ENCODE data around the gene RCCD1. TPM values are rescaled to one million over a fixed set of nuclear protein-coding genes. Genes with fewer than 3 reads are reported as not detected.

Gene RCCD1
- total and polyA plus RNA-seq, 4 donors: 3.9 to 12.3 (median 7.1) TPM

DNA sequence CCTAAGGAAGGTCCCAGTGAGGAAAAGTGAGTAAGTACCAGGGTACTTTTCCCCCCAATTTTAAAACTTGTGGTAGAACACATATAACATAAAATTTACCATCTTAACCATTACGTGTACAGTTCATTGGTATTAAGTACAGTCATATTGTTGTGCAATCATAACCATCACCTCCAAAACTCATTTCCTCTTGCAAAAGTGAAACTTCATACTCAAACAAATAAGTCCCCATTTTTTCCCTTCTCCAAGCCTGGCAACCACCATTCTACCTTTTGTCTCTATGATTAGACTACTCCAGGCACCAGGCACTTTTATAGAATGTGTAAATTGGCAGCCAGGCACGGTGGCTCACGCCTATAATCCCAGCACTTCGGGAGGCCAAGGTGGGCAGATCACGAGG, 27.5 kb downstream of the RCCD1 start:
- ATAC-seq (ENCODE audit: low FRiP score) (no peak), DNase-seq (no peak)
- no peaks in the 10 kb centered on the region for H3K4me1 ChIP-seq (ENCODE audit: control insufficient read depth in 1 of 2, insufficient read depth in 2 of 2, low read length in 2 of 2)
- 95 to 97% methylated on average over 5 of the region's 5 CpGs for WGBS, 2 donors
- no peaks in the 10 kb centered on the region for H3K9me3 ChIP-seq (ENCODE audit: control insufficient read depth, low read length)
- H3K36me3 ChIP-seq (ENCODE audit: control insufficient read depth in 1 of 2, insufficient read depth in 2 of 2, low read length in 1 of 2): peaks cover 0 to 10% of the 10 kb centered on the region in 2 donors
- no peak overlapping the region for H3K27ac ChIP-seq (ENCODE audit: low read depth in 1 of 2, low read length in 2 of 2)
- no peak overlapping the region for H3K4me3 ChIP-seq (ENCODE audit: low read length in 2 of 2)
- intact Hi-C loops (cut with DNase I): no loop called here
- no peaks in the 10 kb centered on the region for H3K27me3 ChIP-seq (ENCODE audit: control insufficient read depth in 1 of 2, insufficient read depth in 2 of 2, low read length in 1 of 2)

- H3K27ac ChIP-seq (ENCODE audit: low read depth in 1 of 2, low read length in 2 of 2): no peak overlapping the region
- intact Hi-C loops (cut with DNase I): no loop called here
- no peaks in the 10 kb centered on the region for H3K4me1 ChIP-seq (ENCODE audit: control insufficient read depth in 1 of 2, insufficient read depth in 2 of 2, low read length in 2 of 2)
- H3K9me3 ChIP-seq (ENCODE audit: control insufficient read depth, low read length): no peaks in the 10 kb centered on the region
- ATAC-seq (ENCODE audit: low FRiP score) (no peak), DNase-seq (no peak)
- WGBS, 2 donors: 81 to 83% methylated on average over 11 of the region's 11 CpGs
- peaks cover 0 to 6% of the 10 kb centered on the region in 2 donors for H3K36me3 ChIP-seq (ENCODE audit: control insufficient read depth in 1 of 2, insufficient read depth in 2 of 2, low read length in 1 of 2)
- H3K27me3 ChIP-seq (ENCODE audit: control insufficient read depth in 1 of 2, insufficient read depth in 2 of 2, low read length in 1 of 2): no peaks in the 10 kb centered on the region
- no peak overlapping the region for H3K4me3 ChIP-seq (ENCODE audit: low read length in 2 of 2)
These were observed 32.3 kb downstream of the RCCD1 start for GRCh38 chr15:90986790-90987507.

- no peak for DNase-seq
- H3K9me3 ChIP-seq (ENCODE audit: control insufficient read depth, low read length): no peaks in the 10 kb centered on the region
- H3K27me3 ChIP-seq (ENCODE audit: control insufficient read depth in 1 of 2, insufficient read depth in 2 of 2, low read length in 1 of 2): no peaks in the 10 kb centered on the region
- no peaks in the 10 kb centered on the region for H3K4me1 ChIP-seq (ENCODE audit: control insufficient read depth in 1 of 2, insufficient read depth in 2 of 2, low read length in 2 of 2)
- no peak overlapping the region for H3K27ac ChIP-seq (ENCODE audit: low read depth in 1 of 2, low read length in 2 of 2)
- intact Hi-C loops (cut with DNase I): no loop called here
- H3K36me3 ChIP-seq (ENCODE audit: control insufficient read depth in 1 of 2, insufficient read depth in 2 of 2, low read length in 1 of 2): peaks cover 0 to 6% of the 10 kb centered on the region in 2 donors
- no peak overlapping the region for H3K4me3 ChIP-seq (ENCODE audit: low read length in 2 of 2)
- 21 to 29% methylated on average over 7 of the region's 7 CpGs for WGBS, 2 donors
- no peak for ATAC-seq (ENCODE audit: low FRiP score)
These were observed 33.0 kb downstream of the RCCD1 start for GRCh38 chr15:90987561-90988141.

- Histone ChIP-seq H3K27ac (ENCODE audit: low read depth in 1 of 2, low read length in 2 of 2) (no peak overlapping the region), H3K4me3 (ENCODE audit: low read length in 2 of 2) (no peak overlapping the region), H3K9me3 (ENCODE audit: control insufficient read depth, low read length) (no peaks in the 10 kb centered on the region), H3K27me3 (ENCODE audit: control insufficient read depth in 1 of 2, insufficient read depth in 2 of 2, low read length in 1 of 2) (no peaks in the 10 kb centered on the region), H3K36me3 (ENCODE audit: control insufficient read depth in 1 of 2, insufficient read depth in 2 of 2, low read length in 1 of 2) (peaks cover 0 to 5% of the 10 kb centered on the region in 2 donors), H3K4me1 (ENCODE audit: control insufficient read depth in 1 of 2, insufficient read depth in 2 of 2, low read length in 2 of 2) (no peaks in the 10 kb centered on the region)
- intact Hi-C loops (cut with DNase I): no loop called here
- DNase-seq (no peak), ATAC-seq (ENCODE audit: low FRiP score) (no peak)
- 48 to 56% methylated on average over 6 of the region's 6 CpGs for WGBS, 2 donors
These were observed 33.6 kb downstream of the RCCD1 start for GRCh38 chr15:90988296-90988695.

- H3K9me3 ChIP-seq (ENCODE audit: control insufficient read depth, low read length): no peaks in the 10 kb centered on the region
- peaks cover 0 to 1% of the 10 kb centered on the region in 2 donors for H3K36me3 ChIP-seq (ENCODE audit: control insufficient read depth in 1 of 2, insufficient read depth in 2 of 2, low read length in 1 of 2)
- H3K27me3 ChIP-seq (ENCODE audit: control insufficient read depth in 1 of 2, insufficient read depth in 2 of 2, low read length in 1 of 2): no peaks in the 10 kb centered on the region
- H3K4me3 ChIP-seq (ENCODE audit: low read length in 2 of 2): no peak overlapping the region
- intact Hi-C loops (cut with DNase I): no loop called here
- WGBS, 2 donors: 90 to 96% methylated on average over 7 of the region's 7 CpGs
- H3K4me1 ChIP-seq (ENCODE audit: control insufficient read depth in 1 of 2, insufficient read depth in 2 of 2, low read length in 2 of 2): no peaks in the 10 kb centered on the region
- ATAC-seq (ENCODE audit: low FRiP score) (no peak), DNase-seq (no peak)
- no peak overlapping the region for H3K27ac ChIP-seq (ENCODE audit: low read depth in 1 of 2, low read length in 2 of 2)
These were observed 34.5 kb downstream of the RCCD1 start for GRCh38 chr15:90989040-90989768.

- Histone ChIP-seq H3K27ac (ENCODE audit: low read depth in 1 of 2, low read length in 2 of 2) (no peak overlapping the region), H3K27me3 (ENCODE audit: control insufficient read depth in 1 of 2, insufficient read depth in 2 of 2, low read length in 1 of 2) (no peaks in the 10 kb centered on the region), H3K36me3 (ENCODE audit: control insufficient read depth in 1 of 2, insufficient read depth in 2 of 2, low read length in 1 of 2) (no peaks in the 10 kb centered on the region), H3K4me1 (ENCODE audit: control insufficient read depth in 1 of 2, insufficient read depth in 2 of 2, low read length in 2 of 2) (no peaks in the 10 kb centered on the region), H3K4me3 (ENCODE audit: low read length in 2 of 2) (no peak overlapping the region), H3K9me3 (ENCODE audit: control insufficient read depth, low read length) (no peaks in the 10 kb centered on the region)
- intact Hi-C loops (cut with DNase I): loop anchor here in 1 of 2 donors (5.0 kb wide), 1 partner anchor 33 kb away; no protein-coding TSS in a partner anchor
- WGBS, 2 donors: 95 to 97% methylated on average over 4 of the region's 4 CpGs
- no peak for DNase-seq
- ATAC-seq (ENCODE audit: low FRiP score): no peak
These were observed 35.8 kb downstream of the RCCD1 start for GRCh38 chr15:90990446-90990845.

GRCh38 chr15:90991587-90992285, 37.1 kb downstream of the RCCD1 start:
- 87% methylated on average over 6 of the region's 6 CpGs for WGBS, 2 donors
- no peak for ATAC-seq (ENCODE audit: low FRiP score)
- Histone ChIP-seq H3K27ac (ENCODE audit: low read depth in 1 of 2, low read length in 2 of 2) (no peak overlapping the region), H3K4me3 (ENCODE audit: low read length in 2 of 2) (no peak overlapping the region), H3K4me1 (ENCODE audit: control insufficient read depth in 1 of 2, insufficient read depth in 2 of 2, low read length in 2 of 2) (no peaks in the 10 kb centered on the region), H3K36me3 (ENCODE audit: control insufficient read depth in 1 of 2, insufficient read depth in 2 of 2, low read length in 1 of 2) (no peaks in the 10 kb centered on the region), H3K27me3 (ENCODE audit: control insufficient read depth in 1 of 2, insufficient read depth in 2 of 2, low read length in 1 of 2) (no peaks in the 10 kb centered on the region), H3K9me3 (ENCODE audit: control insufficient read depth, low read length) (no peaks in the 10 kb centered on the region)
- no peak for DNase-seq
- intact Hi-C loops (cut with DNase I): loop anchor here in 1 of 2 donors (5.0 kb wide), 1 partner anchor 34 kb away; no protein-coding TSS in a partner anchor

- Histone ChIP-seq H3K27me3 (ENCODE audit: control insufficient read depth in 1 of 2, insufficient read depth in 2 of 2, low read length in 1 of 2) (no peaks in the 10 kb centered on the region), H3K4me1 (ENCODE audit: control insufficient read depth in 1 of 2, insufficient read depth in 2 of 2, low read length in 2 of 2) (no peaks in the 10 kb centered on the region), H3K4me3 (ENCODE audit: low read length in 2 of 2) (peak overlapping the region; percentile 50 to 63), H3K36me3 (ENCODE audit: control insufficient read depth in 1 of 2, insufficient read depth in 2 of 2, low read length in 1 of 2) (peaks cover 0 to 7% of the 10 kb centered on the region in 2 donors), H3K27ac (ENCODE audit: low read depth in 1 of 2, low read length in 2 of 2) (peak overlapping the region; percentile 36 to 62), H3K9me3 (ENCODE audit: control insufficient read depth, low read length) (no peaks in the 10 kb centered on the region)
- intact Hi-C loops (cut with DNase I): loop anchor here (2.0 to 5.0 kb wide), 2 partner anchors 37 kb away; no protein-coding TSS in a partner anchor
- DNase-seq (no peak), ATAC-seq (ENCODE audit: low FRiP score) (peak; percentile 60)
- 0 to 1% methylated on average over 25 to 50 of the region's 50 CpGs for WGBS, 2 donors
These were observed 39.4 kb downstream of the RCCD1 start for GRCh38 chr15:90994059-90994416.

Measured in aorta (tissue), 5 donors.